GM12801 (cell line): ENCODE measurements around the gene WDR62.

Experiments used
- CTCF ChIP-seq: IDR thresholded peaks from one replicate; pipeline ENCODE4 v1.5.1; 2011; ENCODE audit warnings: control low read depth; ENCODE audit not compliant: insufficient read length; ENCODE audit errors: extremely low read depth

Gene WDR62

GRCh38 chr19:36142496-36142895 is 87.8 kb downstream of the WDR62 start:
- no peak for TF ChIP-seq CTCF

- no peak for TF ChIP-seq CTCF
Measured at GRCh38 chr19:36144624-36145023, 89.9 kb downstream of the WDR62 start.

- TF ChIP-seq CTCF: no peak
Measured at GRCh38 chr19:36149673-36150406, 95.1 kb downstream of the WDR62 start.

- TF ChIP-seq CTCF: no peak
Measured at GRCh38 chr19:36150586-36150985, 95.9 kb downstream of the WDR62 start.

GRCh38 chr19:36151144-36152018 is 96.7 kb downstream of the WDR62 start:
- no peak for TF ChIP-seq CTCF

- no peak for TF ChIP-seq CTCF
Measured at GRCh38 chr19:36152019-36152351, 97.3 kb downstream of the WDR62 start.

GRCh38 chr19:36152352-36153091 is 97.8 kb downstream of the WDR62 start, which contains the start of gene COX7A1:
TSS of gene COX7A1 (minus strand) at chr19:36152447. CDS start at chr19:36152407, 40 bp downstream.
- no peak for TF ChIP-seq CTCF
